ENCODE results near the gene HPN.
A peak's percentile ranks its signal among the peaks of the same experiment; 100 is the strongest.
"Not testable (repeated sequence)": the region's sequence is repeated elsewhere in the genome, so short reads cannot be mapped to it uniquely, and the experiment has no call there.

HPN gene

GRCh38 chr19:35088131-35088913 lies 46.8 kb downstream of the HPN start:
- no peak for DNase-seq

GRCh38 chr19:35089554-35089953 lies 48.0 kb downstream of the HPN start:
- DNase-seq = no peak

GRCh38 chr19:35090160-35090505 lies 48.6 kb downstream of the HPN start:
- DNase-seq = no peak

- peak; percentile 60 to 61 for DNase-seq
Measured at GRCh38 chr19:35090506-35091214, 49.1 kb downstream of the HPN start.

- DNase-seq = no peak
Measured at GRCh38 chr19:35093430-35093829, 51.9 kb downstream of the HPN start.

- DNase-seq = no peak
Measured at GRCh38 chr19:35093941-35094647, 52.6 kb downstream of the HPN start.

GRCh38 chr19:35094656-35095055 lies 53.1 kb downstream of the HPN start:
- no peak for DNase-seq

GRCh38 chr19:35095667-35096368 lies 54.3 kb downstream of the HPN start:
- no peak for DNase-seq

- no peak for DNase-seq
Measured at GRCh38 chr19:35098413-35099049, 57.0 kb downstream of the HPN start.

GRCh38 chr19:35099155-35099896 lies 57.8 kb downstream of the HPN start:
- no peak for DNase-seq

GRCh38 chr19:35099897-35100275 lies 58.4 kb downstream of the HPN start:
- DNase-seq = no peak

GRCh38 chr19:35100588-35101533 lies 59.3 kb downstream of the HPN start:
- DNase-seq = no peak

- DNase-seq = not testable (repeated sequence)
Measured at GRCh38 chr19:35101949-35102348, 60.4 kb downstream of the HPN start.

GRCh38 chr19:35103614-35104013 lies 62.1 kb downstream of the HPN start:
- DNase-seq = not testable (repeated sequence)

GRCh38 chr19:35104361-35104760 lies 62.8 kb downstream of the HPN start:
- no peak for DNase-seq

- no peak for DNase-seq
Measured at GRCh38 chr19:35105047-35105410, 63.5 kb downstream of the HPN start.

- DNase-seq = no peak
Measured at GRCh38 chr19:35105411-35106290, 64.1 kb downstream of the HPN start.

GRCh38 chr19:35106291-35106583 lies 64.7 kb downstream of the HPN start:
- DNase-seq = no peak

GRCh38 chr19:35106898-35107541 lies 65.5 kb downstream of the HPN start:
- DNase-seq = no peak

- no peak for DNase-seq
Measured at GRCh38 chr19:35107545-35107944, 66.0 kb downstream of the HPN start.
